ENCODE data around the gene SPATA21. TPM values are rescaled to one million over a fixed set of nuclear protein-coding genes. Genes with fewer than 3 reads are reported as not detected.
A peak's percentile ranks its signal among the peaks of the same experiment; 100 is the strongest.

The SPATA21 gene
- total and polyA plus RNA-seq, 12 donors: 0.15 to 0.20 TPM; not detected in 10

- Histone ChIP-seq H3K9me3 (no peaks in the 10 kb centered on the region), H3K36me3 (no peaks in the 10 kb centered on the region), H3K27ac (peak overlapping the region in 1 of 10 donors; percentile 56), H3K4me3 (peak overlapping the region in 2 of 10 donors; percentile 10 to 98), H3K27me3 (no peaks in the 10 kb centered on the region), H3K4me1 (peaks cover 0 to 49% (median 37%) of the 10 kb centered on the region in 9 donors)
- TF ChIP-seq CTCF (IDR thresholded peaks at IDR 0.05): no peak
- intact Hi-C loops (cut with DNase I): loop anchor here in 5 of 10 donors (5.0 to 10.0 kb wide), 3 partner anchors 103 to 145 kb away; no protein-coding TSS in a partner anchor
- no peak for DNase-seq
- no peak for ATAC-seq
- 45 to 61% methylated on average over 2 of the region's 2 CpGs for WGBS, 2 donors
Measured at GRCh38 chr1:16349847-16350406, 87.3 kb downstream of the SPATA21 start.

Other genes with a start within 250 kb of the SPATA21 start
- 1 to 10 TPM in 7 of 10 donors, under 1 TPM in 3; 0.49 to 3.0 (median 1.6) TPM for gene ARHGEF19, start 224.8 kb downstream of the SPATA21 start, total RNA-seq
- 1 to 10 TPM; 1.9 to 5.4 TPM for gene ARHGEF19, start 224.8 kb downstream of the SPATA21 start, polyA plus RNA-seq
- 10 to 100 TPM in 2 of 10 donors, 1 to 10 TPM in 8; 3.9 to 11.1 (median 7.2) TPM for gene CPLANE2, start 200.2 kb downstream of the SPATA21 start, total RNA-seq
- 1 to 10 TPM; 2.2 to 2.3 TPM for gene CPLANE2, start 200.2 kb downstream of the SPATA21 start, polyA plus RNA-seq
- 10 to 100 TPM; 17.3 to 26.6 (median 21.4) TPM for gene FBXO42, start 84.9 kb downstream of the SPATA21 start, total RNA-seq
- 10 to 100 TPM; 12.4 to 14.8 TPM for gene FBXO42, start 84.9 kb downstream of the SPATA21 start, polyA plus RNA-seq
- gene SZRD1, start 70.2 kb downstream of the SPATA21 start, total RNA-seq: 100 to 1,000 TPM in 6 of 10 donors, 10 to 100 TPM in 4; 87.1 to 131 (median 102) TPM
- 100 to 1,000 TPM in 1 of 2 donors, 10 to 100 TPM in 1; 37.8 to 111 TPM for gene SZRD1, start 70.2 kb downstream of the SPATA21 start, polyA plus RNA-seq
- 10 to 100 TPM in 8 of 10 donors, 1 to 10 TPM in 2; 7.9 to 34.0 (median 11.7) TPM for gene NECAP2, start 3.3 kb upstream of the SPATA21 start, total RNA-seq
- gene NECAP2, start 3.3 kb upstream of the SPATA21 start, polyA plus RNA-seq: 10 to 100 TPM; 17.4 to 18.7 TPM
- 1,000 to 10,000 TPM in 8 of 10 donors, 100 to 1,000 TPM in 2; 635 to 5,242 (median 1,949) TPM for gene RNU1-1, start 76.9 kb upstream of the SPATA21 start, total RNA-seq
- not detected for gene RNU1-1, start 76.9 kb upstream of the SPATA21 start, polyA plus RNA-seq
- 10 to 100 TPM in 7 of 10 donors, 1 to 10 TPM in 3; 6.0 to 15.2 (median 12.2) TPM for gene NBPF1, start 176.1 kb upstream of the SPATA21 start, total RNA-seq
- gene NBPF1, start 176.1 kb upstream of the SPATA21 start, polyA plus RNA-seq: 1 to 10 TPM; 2.8 to 5.6 TPM
- 1,000 to 10,000 TPM in 8 of 10 donors, 100 to 1,000 TPM in 2; 635 to 5,242 (median 1,949) TPM for gene RNU1-3, start 229.5 kb upstream of the SPATA21 start, total RNA-seq
- not detected for gene RNU1-3, start 229.5 kb upstream of the SPATA21 start, polyA plus RNA-seq